Caco-2 (cell line): Measurements from ENCODE around the gene CFAP61. TPM values are rescaled to one million over a fixed set of nuclear protein-coding genes. Genes with fewer than 3 reads are reported as not detected.

Experiments used
- BruUV-seq: library from RNA; stranded (reverse); fragments of 400-500 nt; replicated peaks from 2 replicates; lab custom pipeline; 2021; lab: Mats Ljungman, UMichigan
- CTCF ChIA-PET: fragments of 300-600 bp; sonication (Branson Sonifier 250); formaldehyde crosslinking; loops from one replicate; lab custom pipeline; 2022; ENCODE audit warnings: antibody characterized with exemption; lab: Charles Lee
- POLR2A ChIA-PET: fragments of 300-600 bp; sonication (Branson Sonifier 250); formaldehyde crosslinking; loops from one replicate; lab custom pipeline; 2022; ENCODE audit warnings: antibody characterized with exemption; lab: Charles Lee
- DNase-seq, 2 experiments: peaks; one replicate each; pipeline versions ENCODE4 v3.0.0 to v3.0.0-alpha.2; 2020 to 2022
- H3K27me3 ChIP-seq: replicated peaks from 2 replicates; pipeline ENCODE4 v1.6.0; 2011; ENCODE audit warnings: low read length; ENCODE audit not compliant: control insufficient read depth, insufficient read depth
- H3K36me3 ChIP-seq: 2 replicates; pipeline ENCODE4 v1.5.1; 2011; ENCODE audit warnings: low read length; ENCODE audit not compliant: control insufficient read depth, insufficient read depth
- H3K4me1 ChIP-seq: fragments of 250-450 bp; sonication (Bioruptor Pico); 2 replicates; pipeline ENCODE4 v1.5.1; 2020; ENCODE audit warnings: mild to moderate bottlenecking
- H3K4me3 ChIP-seq: 2 replicates; pipeline ENCODE4 v1.5.1; 2011; ENCODE audit warnings: low read depth, mild to moderate bottlenecking, control low read depth, low read length
- H3K9me3 ChIP-seq: fragments of 250-450 bp; sonication (Bioruptor Pico); 2 replicates; pipeline ENCODE4 v1.5.1; 2020; ENCODE audit warnings: mild to moderate bottlenecking, moderate library complexity
- H3K27ac Mint-ChIP-seq: one replicate; pipeline ENCODE4 v1.8.0; 2022; ENCODE audit warnings: mixed read lengths; ENCODE audit not compliant: unreplicated experiment
- H3K27me3 Mint-ChIP-seq: one replicate; pipeline ENCODE4 v1.8.0; 2022; ENCODE audit warnings: mixed read lengths; ENCODE audit not compliant: insufficient read depth, unreplicated experiment
- H3K36me3 Mint-ChIP-seq: one replicate; pipeline ENCODE4 v1.8.0; 2022; ENCODE audit warnings: mild to moderate bottlenecking, mixed read lengths; ENCODE audit not compliant: insufficient read depth, unreplicated experiment
- H3K4me1 Mint-ChIP-seq: one replicate; pipeline ENCODE4 v1.8.0; 2022; ENCODE audit warnings: low read depth, mixed read lengths; ENCODE audit not compliant: unreplicated experiment
- H3K4me3 Mint-ChIP-seq: one replicate; pipeline ENCODE4 v1.8.0; 2022; ENCODE audit warnings: mild to moderate bottlenecking, moderate library complexity, mixed read lengths; ENCODE audit not compliant: unreplicated experiment
- H3K9me3 Mint-ChIP-seq: one replicate; pipeline ENCODE4 v1.8.0; 2022; ENCODE audit warnings: mixed read lengths; ENCODE audit not compliant: unreplicated experiment
- CTCF ChIP-seq, 2 experiments: fragments of 200-600 bp in 1 of 2; IDR thresholded peaks; 1 replicate in 1 of 2; 2 replicates in 1 of 2; pipeline versions ENCODE4 v1.5.1 to v1.8.0; 2011 to 2022; ENCODE audit warnings: antibody characterized with exemption in 1 of 2, control low read depth in 1 of 2, inconsistent platforms in 1 of 2, low read depth in 1 of 2, low read length in 1 of 2, mild to moderate bottlenecking in 1 of 2, moderate library complexity in 1 of 2; ENCODE audit not compliant: insufficient read depth in 1 of 2, severe bottlenecking in 1 of 2, unreplicated experiment in 1 of 2
- intact Hi-C: fragments of 100-400 bp; cut with micrococcal nuclease; formaldehyde crosslinking; loops from one replicate; pipeline ENCODE4 v1.10.0; 2022; ENCODE audit not compliant: unreplicated experiment
- total RNA-seq: library from RNA; stranded (reverse); gene quantifications from 2 replicates; pipeline ENCODE4 v1.2.3, GENCODE V29; 2022

CFAP61 gene
- total RNA-seq, 1 experiment from 2014 or later: not detected

- H3K4me3 Mint-ChIP-seq: no peak overlapping the region
- ChIA-PET POLR2A (no interaction called here), CTCF (interaction anchor here (0.6 kb wide), 1 partner anchor 809 kb away, joined by 4 read pairs; no protein-coding TSS in a partner anchor)
- H3K36me3 Mint-ChIP-seq: no peaks in the 10 kb centered on the region
- no peaks in the 10 kb centered on the region for H3K4me1 ChIP-seq
- peaks cover 14% of the 10 kb centered on the region for H3K27me3 Mint-ChIP-seq
- no peaks in the 10 kb centered on the region for H3K27me3 ChIP-seq
- no TSS peak for BruUV-seq
- intact Hi-C loops: no loop called here
- TF ChIP-seq CTCF (IDR thresholded peaks at IDR 0.05; ENCODE audit: insufficient read depth in 1 of 2, low read depth in 1 of 2, low read length in 1 of 2, severe bottlenecking in 1 of 2, unreplicated experiment in 1 of 2): no peak
- no peaks in the 10 kb centered on the region for H3K36me3 ChIP-seq
- H3K9me3 Mint-ChIP-seq: no peaks in the 10 kb centered on the region
- no peaks in the 10 kb centered on the region for H3K4me1 Mint-ChIP-seq
- H3K27ac Mint-ChIP-seq: no peak overlapping the region
- no peak for DNase-seq
- no peak overlapping the region for H3K4me3 ChIP-seq
- H3K9me3 ChIP-seq: no peaks in the 10 kb centered on the region
These were observed 218.9 kb downstream of the CFAP61 start for GRCh38 chr20:20271271-20271670.

GRCh38 chr20:20272686-20273085 is 220.4 kb downstream of the CFAP61 start:
- H3K36me3 ChIP-seq: no peaks in the 10 kb centered on the region
- no peak overlapping the region for H3K4me3 Mint-ChIP-seq
- H3K4me1 Mint-ChIP-seq: no peaks in the 10 kb centered on the region
- intact Hi-C loops: no loop called here
- no peaks in the 10 kb centered on the region for H3K27me3 ChIP-seq
- no peak overlapping the region for H3K27ac Mint-ChIP-seq
- ChIA-PET POLR2A (no interaction called here), CTCF (no interaction called here)
- H3K9me3 ChIP-seq: no peaks in the 10 kb centered on the region
- H3K9me3 Mint-ChIP-seq: no peaks in the 10 kb centered on the region
- DNase-seq: no peak
- H3K36me3 Mint-ChIP-seq: no peaks in the 10 kb centered on the region
- BruUV-seq: no TSS peak
- H3K4me3 ChIP-seq: no peak overlapping the region
- TF ChIP-seq CTCF (IDR thresholded peaks at IDR 0.05; ENCODE audit: insufficient read depth in 1 of 2, low read depth in 1 of 2, low read length in 1 of 2, severe bottlenecking in 1 of 2, unreplicated experiment in 1 of 2): no peak
- no peaks in the 10 kb centered on the region for H3K4me1 ChIP-seq
- H3K27me3 Mint-ChIP-seq: peaks cover 11% of the 10 kb centered on the region

GRCh38 chr20:20273286-20273685 is 221.0 kb downstream of the CFAP61 start:
- Mint-ChIP-seq H3K4me3 (no peak overlapping the region), H3K9me3 (no peaks in the 10 kb centered on the region), H3K4me1 (no peaks in the 10 kb centered on the region), H3K27me3 (peaks cover 11% of the 10 kb centered on the region), H3K36me3 (no peaks in the 10 kb centered on the region), H3K27ac (no peak overlapping the region)
- TF ChIP-seq CTCF (IDR thresholded peaks at IDR 0.05; ENCODE audit: insufficient read depth in 1 of 2, low read depth in 1 of 2, low read length in 1 of 2, severe bottlenecking in 1 of 2, unreplicated experiment in 1 of 2): no peak
- Histone ChIP-seq H3K27me3 (no peaks in the 10 kb centered on the region; the same call in 1 of the 2 replicates), H3K9me3 (no peaks in the 10 kb centered on the region), H3K4me3 (no peak overlapping the region), H3K36me3 (no peaks in the 10 kb centered on the region), H3K4me1 (no peaks in the 10 kb centered on the region)
- BruUV-seq: no TSS peak
- CTCF ChIA-PET: no interaction called here
- intact Hi-C loops: no loop called here
- DNase-seq: no peak
- POLR2A ChIA-PET: no interaction called here
